Caco-2 (cell line): ENCODE results near the gene PRSS48. TPM values are rescaled to one million over a fixed set of nuclear protein-coding genes. Genes with fewer than 3 reads are reported as not detected.

ENCODE experiments used
- BruUV-seq: library from RNA; stranded (reverse); fragments of 400-500 nt; replicated peaks from 2 replicates; lab custom pipeline; 2021; lab: Mats Ljungman, UMichigan
- CTCF ChIA-PET: fragments of 300-600 bp; sonication (Branson Sonifier 250); formaldehyde crosslinking; loops from one replicate; lab custom pipeline; 2022; ENCODE audit warnings: antibody characterized with exemption; lab: Charles Lee
- POLR2A ChIA-PET: fragments of 300-600 bp; sonication (Branson Sonifier 250); formaldehyde crosslinking; loops from one replicate; lab custom pipeline; 2022; ENCODE audit warnings: antibody characterized with exemption; lab: Charles Lee
- DNase-seq, 2 experiments: peaks; one replicate each; pipeline versions ENCODE4 v3.0.0 to v3.0.0-alpha.2; 2020 to 2022
- H3K27me3 ChIP-seq: replicated peaks from 2 replicates; pipeline ENCODE4 v1.6.0; 2011; ENCODE audit warnings: low read length; ENCODE audit not compliant: control insufficient read depth, insufficient read depth
- H3K36me3 ChIP-seq: 2 replicates; pipeline ENCODE4 v1.5.1; 2011; ENCODE audit warnings: low read length; ENCODE audit not compliant: control insufficient read depth, insufficient read depth
- H3K4me1 ChIP-seq: fragments of 250-450 bp; sonication (Bioruptor Pico); 2 replicates; pipeline ENCODE4 v1.5.1; 2020; ENCODE audit warnings: mild to moderate bottlenecking
- H3K4me3 ChIP-seq: 2 replicates; pipeline ENCODE4 v1.5.1; 2011; ENCODE audit warnings: low read depth, mild to moderate bottlenecking, control low read depth, low read length
- H3K9me3 ChIP-seq: fragments of 250-450 bp; sonication (Bioruptor Pico); 2 replicates; pipeline ENCODE4 v1.5.1; 2020; ENCODE audit warnings: mild to moderate bottlenecking, moderate library complexity
- H3K27ac Mint-ChIP-seq: one replicate; pipeline ENCODE4 v1.8.0; 2022; ENCODE audit warnings: mixed read lengths; ENCODE audit not compliant: unreplicated experiment
- H3K27me3 Mint-ChIP-seq: one replicate; pipeline ENCODE4 v1.8.0; 2022; ENCODE audit warnings: mixed read lengths; ENCODE audit not compliant: insufficient read depth, unreplicated experiment
- H3K36me3 Mint-ChIP-seq: one replicate; pipeline ENCODE4 v1.8.0; 2022; ENCODE audit warnings: mild to moderate bottlenecking, mixed read lengths; ENCODE audit not compliant: insufficient read depth, unreplicated experiment
- H3K4me1 Mint-ChIP-seq: one replicate; pipeline ENCODE4 v1.8.0; 2022; ENCODE audit warnings: low read depth, mixed read lengths; ENCODE audit not compliant: unreplicated experiment
- H3K4me3 Mint-ChIP-seq: one replicate; pipeline ENCODE4 v1.8.0; 2022; ENCODE audit warnings: mild to moderate bottlenecking, moderate library complexity, mixed read lengths; ENCODE audit not compliant: unreplicated experiment
- H3K9me3 Mint-ChIP-seq: one replicate; pipeline ENCODE4 v1.8.0; 2022; ENCODE audit warnings: mixed read lengths; ENCODE audit not compliant: unreplicated experiment
- intact Hi-C: fragments of 100-400 bp; cut with micrococcal nuclease; formaldehyde crosslinking; loops from one replicate; pipeline ENCODE4 v1.10.0; 2022; ENCODE audit not compliant: unreplicated experiment
- total RNA-seq: library from RNA; stranded (reverse); gene quantifications from 2 replicates; pipeline ENCODE4 v1.2.3, GENCODE V29; 2022
- TF ChIP-seq, protein P1 (sequence below), 2 experiments: fragments of 200-600 bp in 1 of 2; IDR thresholded peaks; 1 replicate in 1 of 2; 2 replicates in 1 of 2; pipeline versions ENCODE4 v1.5.1 to v1.8.0; 2011 to 2022; ENCODE audit warnings: antibody characterized with exemption in 1 of 2, control low read depth in 1 of 2, inconsistent platforms in 1 of 2, low read depth in 1 of 2, low read length in 1 of 2, mild to moderate bottlenecking in 1 of 2, moderate library complexity in 1 of 2; ENCODE audit not compliant: insufficient read depth in 1 of 2, severe bottlenecking in 1 of 2, unreplicated experiment in 1 of 2

The PRSS48 gene
- total RNA-seq, 1 experiment from 2014 or later: not detected

DNA sequence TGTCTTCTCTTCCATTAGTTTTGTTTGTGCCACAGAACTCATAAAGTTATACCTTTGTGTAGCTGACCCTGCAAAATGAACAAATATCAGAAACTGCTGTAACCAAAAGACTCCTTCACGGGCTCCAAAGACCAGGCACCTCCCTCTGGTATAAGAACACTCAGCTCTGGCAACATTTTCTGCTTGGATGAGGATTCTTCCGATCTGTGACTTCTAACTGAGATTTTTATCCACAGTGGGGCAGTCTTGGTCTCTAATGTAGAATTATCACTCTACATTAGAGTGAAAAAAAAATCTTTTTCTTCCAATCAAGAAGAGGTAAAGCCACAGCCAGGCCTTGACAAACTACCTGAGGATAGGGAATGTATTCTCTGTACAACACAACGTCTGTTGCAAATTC lies 38.5 kb upstream of the PRSS48 start:
- TF ChIP-seq, protein P1, sequence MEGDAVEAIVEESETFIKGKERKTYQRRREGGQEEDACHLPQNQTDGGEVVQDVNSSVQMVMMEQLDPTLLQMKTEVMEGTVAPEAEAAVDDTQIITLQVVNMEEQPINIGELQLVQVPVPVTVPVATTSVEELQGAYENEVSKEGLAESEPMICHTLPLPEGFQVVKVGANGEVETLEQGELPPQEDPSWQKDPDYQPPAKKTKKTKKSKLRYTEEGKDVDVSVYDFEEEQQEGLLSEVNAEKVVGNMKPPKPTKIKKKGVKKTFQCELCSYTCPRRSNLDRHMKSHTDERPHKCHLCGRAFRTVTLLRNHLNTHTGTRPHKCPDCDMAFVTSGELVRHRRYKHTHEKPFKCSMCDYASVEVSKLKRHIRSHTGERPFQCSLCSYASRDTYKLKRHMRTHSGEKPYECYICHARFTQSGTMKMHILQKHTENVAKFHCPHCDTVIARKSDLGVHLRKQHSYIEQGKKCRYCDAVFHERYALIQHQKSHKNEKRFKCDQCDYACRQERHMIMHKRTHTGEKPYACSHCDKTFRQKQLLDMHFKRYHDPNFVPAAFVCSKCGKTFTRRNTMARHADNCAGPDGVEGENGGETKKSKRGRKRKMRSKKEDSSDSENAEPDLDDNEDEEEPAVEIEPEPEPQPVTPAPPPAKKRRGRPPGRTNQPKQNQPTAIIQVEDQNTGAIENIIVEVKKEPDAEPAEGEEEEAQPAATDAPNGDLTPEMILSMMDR (IDR thresholded peaks at IDR 0.05; ENCODE audit: insufficient read depth in 1 of 2, low read depth in 1 of 2, low read length in 1 of 2, severe bottlenecking in 1 of 2, unreplicated experiment in 1 of 2): no peak
- Mint-ChIP-seq H3K36me3 (peaks cover 19% of the 10 kb centered on the region), H3K27me3 (no peaks in the 10 kb centered on the region), H3K4me1 (peaks cover 3% of the 10 kb centered on the region), H3K4me3 (no peak overlapping the region), H3K27ac (peak overlapping the region; percentile 22), H3K9me3 (peaks cover 6% of the 10 kb centered on the region)
- DNase-seq: no peak
- BruUV-seq: no TSS peak
- Histone ChIP-seq H3K4me1 (peaks cover 10% of the 10 kb centered on the region; the same call in 1 of the 2 replicates), H3K27me3 (no peaks in the 10 kb centered on the region), H3K36me3 (no peaks in the 10 kb centered on the region), H3K9me3 (no peaks in the 10 kb centered on the region), H3K4me3 (no peak overlapping the region)
- CTCF ChIA-PET: interaction anchor here (0.5 kb wide), 1 partner anchor 30 kb away, joined by 3 read pairs; no protein-coding TSS in a partner anchor
- intact Hi-C loops: loop anchor here (2.0 kb wide), 1 partner anchor 124 kb away; no protein-coding TSS in a partner anchor
- POLR2A ChIA-PET: no interaction called here

DNA sequence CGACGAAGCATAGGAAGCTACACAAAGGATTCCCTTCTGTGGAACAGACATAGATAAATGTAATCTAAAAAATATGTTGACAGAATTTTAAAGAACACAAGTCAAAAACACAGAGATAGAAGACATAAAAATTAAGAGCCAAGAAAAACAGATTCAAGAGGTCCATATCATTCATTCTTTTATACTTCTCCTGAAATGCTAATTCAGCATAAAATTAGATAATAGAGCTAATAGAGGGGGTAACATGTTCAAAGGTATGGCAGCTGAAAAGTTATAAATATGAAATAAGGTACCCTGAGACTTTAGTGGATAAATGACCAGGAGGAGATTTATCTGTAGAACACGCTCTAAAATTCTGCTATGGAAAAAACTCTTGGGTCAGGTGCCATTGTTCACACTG lies 37.4 kb upstream of the PRSS48 start:
- POLR2A ChIA-PET: interaction anchor here (0.5 kb wide), 1 partner anchor 92 kb away, joined by 3 read pairs; no protein-coding TSS in a partner anchor

DNA sequence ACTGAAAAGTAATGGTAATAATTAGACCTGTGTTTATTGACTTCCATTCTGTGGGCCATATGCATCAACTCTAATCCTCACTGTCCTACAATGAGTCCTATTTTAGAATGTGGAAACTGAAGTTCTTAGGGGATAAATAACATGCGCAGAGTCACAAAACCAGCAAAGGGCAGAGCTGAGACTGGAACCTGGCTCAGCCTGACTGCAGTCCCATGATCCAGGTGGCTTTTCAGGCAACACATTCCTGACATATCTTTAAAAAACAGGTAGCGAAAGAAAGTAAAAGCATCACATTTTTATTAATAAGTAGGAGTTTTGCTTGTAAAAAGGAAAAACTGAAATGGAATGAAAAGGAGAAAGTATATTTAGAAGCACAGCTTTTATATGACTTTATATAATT lies 34.7 kb upstream of the PRSS48 start:
- CTCF ChIA-PET: no interaction called here
- H3K9me3 ChIP-seq: no peaks in the 10 kb centered on the region
- Mint-ChIP-seq H3K27me3 (no peaks in the 10 kb centered on the region), H3K36me3 (peaks cover 14% of the 10 kb centered on the region), H3K27ac (peak overlapping the region; percentile 51), H3K9me3 (peaks cover 6% of the 10 kb centered on the region), H3K4me1 (peaks cover 12% of the 10 kb centered on the region), H3K4me3 (no peak overlapping the region)
- H3K4me3 ChIP-seq: no peak overlapping the region
- BruUV-seq: no TSS peak
- intact Hi-C loops: no loop called here
- no peaks in the 10 kb centered on the region for H3K36me3 ChIP-seq
- no peak for DNase-seq
- POLR2A ChIA-PET: no interaction called here
- no peaks in the 10 kb centered on the region for H3K27me3 ChIP-seq
- peaks cover 16% of the 10 kb centered on the region; the same call in 1 of the 2 replicates for H3K4me1 ChIP-seq
- TF ChIP-seq, protein P1 (IDR thresholded peaks at IDR 0.05; ENCODE audit: insufficient read depth in 1 of 2, low read depth in 1 of 2, low read length in 1 of 2, severe bottlenecking in 1 of 2, unreplicated experiment in 1 of 2): no peak

More for the DNA sequence above, 37.4 kb upstream of the PRSS48 start:
- Mint-ChIP-seq H3K27ac (no peak overlapping the region), H3K27me3 (no peaks in the 10 kb centered on the region), H3K4me1 (peaks cover 12% of the 10 kb centered on the region), H3K4me3 (no peak overlapping the region), H3K36me3 (peaks cover 19% of the 10 kb centered on the region), H3K9me3 (peaks cover 6% of the 10 kb centered on the region)
- intact Hi-C loops: loop anchor here (2.0 kb wide), 1 partner anchor 123 kb away; no protein-coding TSS in a partner anchor
- TF ChIP-seq, protein P1 (IDR thresholded peaks at IDR 0.05; ENCODE audit: insufficient read depth in 1 of 2, low read depth in 1 of 2, low read length in 1 of 2, severe bottlenecking in 1 of 2, unreplicated experiment in 1 of 2): no peak
- H3K36me3 ChIP-seq: no peaks in the 10 kb centered on the region
- no TSS peak for BruUV-seq
- no peak for DNase-seq
- CTCF ChIA-PET: no interaction called here
- H3K4me1 ChIP-seq: peaks cover 16% of the 10 kb centered on the region; the same call in 1 of the 2 replicates
- H3K4me3 ChIP-seq: no peak overlapping the region
- H3K27me3 ChIP-seq: no peaks in the 10 kb centered on the region
- H3K9me3 ChIP-seq: no peaks in the 10 kb centered on the region
